Measurements from ENCODE around the gene ARRDC5.
"Not testable (repeated sequence)": the region's sequence is repeated elsewhere in the genome, so short reads cannot be mapped to it uniquely, and the experiment has no call there.

DNA sequence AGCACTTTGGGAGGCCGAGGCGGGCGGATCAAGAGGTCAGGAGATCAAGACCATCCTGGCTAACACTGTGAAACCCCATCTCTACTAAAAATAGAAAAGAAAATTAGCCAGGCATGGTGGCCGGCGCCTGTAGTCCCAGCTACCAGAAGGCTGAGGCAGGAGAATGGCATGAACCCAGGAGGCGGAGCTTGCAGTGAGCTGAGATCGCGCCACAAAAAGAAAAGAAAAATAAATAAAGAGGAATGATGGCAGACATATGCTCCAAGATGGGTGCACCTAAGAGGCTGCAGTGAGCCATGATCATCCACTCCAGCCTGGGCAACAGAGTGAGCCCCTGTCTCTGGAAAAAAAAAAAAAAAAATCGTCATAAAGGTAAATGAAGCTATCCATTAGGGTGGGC, 56.7 kb downstream of the ARRDC5 start:
- not testable (repeated sequence) for TF ChIP-seq POLR2AphosphoS5 (IDR thresholded peaks at IDR 0.05; ENCODE audit: low read depth, low read length); EP300 (IDR thresholded peaks at IDR 0.05; ENCODE audit: borderline replicate concordance in 1 of 2, low read depth in 1 of 2, low read length in 1 of 2); JUND (IDR thresholded peaks at IDR 0.05); RAD21 (IDR thresholded peaks at IDR 0.05; ENCODE audit: low read length); EZH2phosphoT487 (IDR thresholded peaks at IDR 0.05; ENCODE audit: borderline replicate concordance, low read depth)
- TF ChIP-seq, protein P1, sequence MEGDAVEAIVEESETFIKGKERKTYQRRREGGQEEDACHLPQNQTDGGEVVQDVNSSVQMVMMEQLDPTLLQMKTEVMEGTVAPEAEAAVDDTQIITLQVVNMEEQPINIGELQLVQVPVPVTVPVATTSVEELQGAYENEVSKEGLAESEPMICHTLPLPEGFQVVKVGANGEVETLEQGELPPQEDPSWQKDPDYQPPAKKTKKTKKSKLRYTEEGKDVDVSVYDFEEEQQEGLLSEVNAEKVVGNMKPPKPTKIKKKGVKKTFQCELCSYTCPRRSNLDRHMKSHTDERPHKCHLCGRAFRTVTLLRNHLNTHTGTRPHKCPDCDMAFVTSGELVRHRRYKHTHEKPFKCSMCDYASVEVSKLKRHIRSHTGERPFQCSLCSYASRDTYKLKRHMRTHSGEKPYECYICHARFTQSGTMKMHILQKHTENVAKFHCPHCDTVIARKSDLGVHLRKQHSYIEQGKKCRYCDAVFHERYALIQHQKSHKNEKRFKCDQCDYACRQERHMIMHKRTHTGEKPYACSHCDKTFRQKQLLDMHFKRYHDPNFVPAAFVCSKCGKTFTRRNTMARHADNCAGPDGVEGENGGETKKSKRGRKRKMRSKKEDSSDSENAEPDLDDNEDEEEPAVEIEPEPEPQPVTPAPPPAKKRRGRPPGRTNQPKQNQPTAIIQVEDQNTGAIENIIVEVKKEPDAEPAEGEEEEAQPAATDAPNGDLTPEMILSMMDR (IDR thresholded peaks at IDR 0.05) = not testable (repeated sequence)

Measured in SK-N-SH (cell line).